HepG2 (cell line): Measurements from ENCODE around the gene PRUNE1. TPM values are rescaled to one million over a fixed set of nuclear protein-coding genes. Genes with fewer than 3 reads are reported as not detected.

Source experiments
- AHDC1 ChIP-seq: sonication (generic); formaldehyde crosslinking; IDR thresholded peaks from 2 replicates; pipeline ENCODE4 v1.5.1; 2020; ENCODE audit warnings: mild to moderate bottlenecking, missing genetic modification reagents, borderline replicate concordance
- ATF4 ChIP-seq, 2 experiments: fragments of 450-650 bp in 1 of 2; sonication (generic) in 1 of 2; formaldehyde crosslinking; IDR thresholded peaks; 2 replicates each; pipeline versions ENCODE4 v1.5.0 to v1.8.0; 2020 to 2022; ENCODE audit warnings: mild to moderate bottlenecking in 1 of 2, missing genetic modification reagents in 1 of 2
- ATF6 ChIP-seq: sonication (generic); formaldehyde crosslinking; conservative IDR thresholded peaks from 2 replicates; pipeline ENCODE4 v1.4.0; 2020; ENCODE audit warnings: missing genetic modification reagents
- CEBPG ChIP-seq: IDR thresholded peaks from 2 replicates; pipeline ENCODE4 v1.6.1; 2016
- FOXA3 ChIP-seq: IDR thresholded peaks from 2 replicates; pipeline ENCODE4 v1.6.1; 2016; ENCODE audit warnings: missing genetic modification reagents, missing compliant biosample characterization
- FOXM1 ChIP-seq: sonication (generic); formaldehyde crosslinking; IDR thresholded peaks from 2 replicates; pipeline ENCODE4 v1.5.0; 2020; ENCODE audit warnings: missing genetic modification reagents
- FOXP4 ChIP-seq: sonication (generic); formaldehyde crosslinking; IDR thresholded peaks from 2 replicates; pipeline ENCODE4 v1.4.0; 2020; ENCODE audit warnings: missing genetic modification reagents
- HES4 ChIP-seq: sonication (generic); formaldehyde crosslinking; IDR thresholded peaks from 2 replicates; pipeline ENCODE4 v1.9.0; 2021; ENCODE audit warnings: mild to moderate bottlenecking, missing genetic modification reagents, borderline replicate concordance
- KDM2A ChIP-seq: sonication (generic); formaldehyde crosslinking; IDR thresholded peaks from 2 replicates; pipeline ENCODE4 v1.4.0; 2020; ENCODE audit warnings: low read depth, missing genetic modification reagents, borderline replicate concordance
- MXI1 ChIP-seq: IDR thresholded peaks from 3 replicates; pipeline ENCODE4 v1.6.1; 2012; ENCODE audit warnings: low read depth, low read length, inconsistent platforms, borderline replicate concordance
- NFE2L1 ChIP-seq: sonication (generic); formaldehyde crosslinking; IDR thresholded peaks from 2 replicates; pipeline ENCODE4 v1.4.0; 2020; ENCODE audit warnings: missing genetic modification reagents, mild to moderate bottlenecking, borderline replicate concordance
- SUZ12 ChIP-seq: fragments of 150-350 bp; IDR thresholded peaks from 2 replicates; pipeline ENCODE4 v1.6.1; 2014; ENCODE audit warnings: low read depth, low read length
- TAF1 ChIP-seq: sonication (generic); formaldehyde crosslinking; IDR thresholded peaks from 2 replicates; pipeline ENCODE4 v1.4.0; 2020; ENCODE audit warnings: missing genetic modification reagents
- ZFP36 ChIP-seq: fragments of 150-350 bp; IDR thresholded peaks from 2 replicates; pipeline ENCODE4 v1.6.1; 2018; ENCODE audit warnings: borderline replicate concordance, low read length, low read depth; ENCODE audit not compliant: partially characterized antibody
- ZNF180 ChIP-seq: sonication (generic); formaldehyde crosslinking; IDR thresholded peaks from 2 replicates; pipeline ENCODE4 v1.4.0; 2020; ENCODE audit warnings: low read depth, missing genetic modification reagents, borderline replicate concordance
- ZNF207 ChIP-seq: fragments of 450-650 bp; IDR thresholded peaks from 2 replicates; pipeline ENCODE4 v1.6.1; 2016; ENCODE audit warnings: antibody characterized with exemption, borderline replicate concordance
- ZNF432 ChIP-seq: sonication (generic); formaldehyde crosslinking; IDR thresholded peaks from 2 replicates; pipeline ENCODE4 v1.5.0; 2020; ENCODE audit warnings: missing genetic modification reagents, mild to moderate bottlenecking, borderline replicate concordance
- ZNF562 ChIP-seq: sonication (generic); formaldehyde crosslinking; IDR thresholded peaks from 2 replicates; pipeline ENCODE4 v1.8.0; 2022; ENCODE audit warnings: missing genetic modification reagents, borderline replicate concordance
- ZNF713 ChIP-seq: sonication (generic); formaldehyde crosslinking; IDR thresholded peaks from 2 replicates; pipeline ENCODE4 v1.4.0; 2020; ENCODE audit warnings: mild to moderate bottlenecking, missing genetic modification reagents
- ZNF839 ChIP-seq: sonication (generic); formaldehyde crosslinking; IDR thresholded peaks from 2 replicates; pipeline ENCODE4 v1.4.0; 2020; ENCODE audit warnings: missing genetic modification reagents, mild to moderate bottlenecking, borderline replicate concordance
- polyA plus RNA-seq, 8 experiments: library from polyadenylated mRNA; depleted of rRNA in 3 of 8; stranded (reverse) in 7 of 8; unstranded in 1 of 8; fragments of >200 nt; fragmentation: Illumina TruSeq in 4 of 8; extraction: Trizol in 4 of 8; gene quantifications; 2 replicates each; pipeline versions ENCODE4 v1.2.1 to v1.2.3, GENCODE V29; 2011 to 2016; ENCODE audit warnings: low read depth in 4 of 8, missing spikeins in 1 of 8, mixed read lengths in 1 of 8; ENCODE audit not compliant: insufficient read depth in 1 of 8
- total RNA-seq, 5 experiments: library from RNA; depleted of rRNA; stranded (reverse); fragments of >200 nt; fragmentation: Illumina TruSeq; extraction: Trizol; gene quantifications; 2 replicates each; pipeline ENCODE4 v1.2.3, GENCODE V29; 2016; ENCODE audit warnings: low read depth in 1 of 5

PRUNE1 gene
- total and polyA plus RNA-seq, 2 of the 13 experiments (the other 11 are each of a cell fraction or from before 2014, with no cell fraction given), result 19.0 to 31.9 TPM

GRCh38 chr1:150981177-150981804 is 27.0 kb upstream of the PRUNE1 start (continued):
- peak in 1 of 2 experiments; percentile 81; a peak in 1 of 4 replicates for TF ChIP-seq ATF4 (CRISPR knock-in tag; IDR thresholded peaks at IDR 0.05)
- TF ChIP-seq ZNF839 (CRISPR knock-in tag), result no peak
- no peak for TF ChIP-seq ZNF207
- no peak for TF ChIP-seq ZNF432
- peak; percentile 35 for TF ChIP-seq FOXP4 (CRISPR knock-in tag)
- TF ChIP-seq ATF6 (CRISPR knock-in tag), result no peak
- TF ChIP-seq ZNF562, result no peak
- TF ChIP-seq TAF1, result peak; percentile 60
- no peak for TF ChIP-seq ZNF713
- TF ChIP-seq CEBPG (CRISPR knock-in tag), result peak; percentile 84
- peak; percentile 63; the same call in 1 of the 3 replicates for TF ChIP-seq MXI1
- TF ChIP-seq KDM2A (CRISPR knock-in tag), result 0 out of 2 replicates have a peak, but pooled peaks have one; percentile 16
- no peak for TF ChIP-seq FOXM1 (CRISPR knock-in tag)
- TF ChIP-seq ZFP36, result no peak
- no peak for TF ChIP-seq AHDC1 (CRISPR knock-in tag)
- no peak for TF ChIP-seq SUZ12
- no peak for TF ChIP-seq ZNF180
- no peak for TF ChIP-seq NFE2L1 (CRISPR knock-in tag)
- peak; percentile 22; the same call in 1 of the 2 replicates for TF ChIP-seq FOXA3
- TF ChIP-seq HES4 (CRISPR knock-in tag), result no peak
